HS-27A (cell line): ENCODE data around the gene SLC1A5.

Experiments used
- DNase-seq: peaks from one replicate; pipeline ENCODE4 v3.0.0-alpha.2; 2012; ENCODE audit warnings: low read depth, missing footprints

SLC1A5 gene

DNA sequence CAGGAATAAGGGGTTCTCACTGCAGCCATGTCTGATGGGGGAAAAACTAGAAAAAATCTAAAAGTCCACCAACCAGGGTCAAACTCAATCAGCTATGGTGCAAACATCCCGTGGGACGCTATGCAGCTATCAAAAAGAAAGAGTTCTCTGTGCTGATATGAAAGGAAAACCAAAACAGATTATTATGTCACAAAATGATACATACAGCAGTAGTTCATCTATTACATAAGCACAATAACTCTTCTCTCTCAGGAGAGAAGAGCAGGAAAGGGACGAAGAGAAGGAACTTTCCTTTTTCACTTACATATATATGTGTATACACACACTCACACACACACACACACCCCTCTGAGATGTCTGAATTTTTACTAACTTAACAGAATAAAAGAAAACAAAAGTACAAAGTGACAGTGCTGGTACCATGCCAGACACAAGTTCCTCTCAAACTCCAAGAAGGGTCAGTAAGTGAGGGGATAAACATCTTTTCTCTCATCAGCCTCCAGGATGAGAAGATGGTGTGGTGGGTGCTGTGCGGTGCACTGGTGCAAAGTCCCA lies 45.4 kb downstream of the SLC1A5 start:
- DNase-seq: no peak

- DNase-seq: no peak
Measured at GRCh38 chr19:46741447-46741846, 46.9 kb downstream of the SLC1A5 start.

GRCh38 chr19:46739290-46739771 lies 49.1 kb downstream of the SLC1A5 start:
- DNase-seq: no peak

- no peak for DNase-seq
Measured at GRCh38 chr19:46737761-46738171, 50.6 kb downstream of the SLC1A5 start.

DNA sequence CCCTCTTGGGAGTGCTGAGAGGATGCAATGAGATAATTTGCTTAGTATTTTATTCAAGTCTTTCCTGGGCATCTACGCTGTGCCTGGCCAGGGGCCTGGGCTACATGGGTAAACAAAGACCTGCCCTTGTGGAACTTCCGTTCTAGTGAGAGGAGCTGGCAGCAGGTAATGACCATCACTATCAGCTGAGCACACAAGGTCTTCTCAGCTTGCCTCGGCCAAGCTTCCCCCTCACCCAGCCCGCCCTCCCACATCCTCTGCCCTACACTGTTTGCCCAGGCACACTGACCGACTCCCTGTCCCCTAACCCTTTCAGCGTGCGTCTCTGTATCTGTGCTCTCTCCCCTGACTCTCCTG lies 51.1 kb downstream of the SLC1A5 start:
- DNase-seq: no peak

- DNase-seq: no peak
Measured at GRCh38 chr19:46736531-46737297, 51.7 kb downstream of the SLC1A5 start.

- DNase-seq: no peak
Measured at GRCh38 chr19:46733690-46734292, 54.6 kb downstream of the SLC1A5 start.

- DNase-seq: no peak
Measured at GRCh38 chr19:46732966-46733689, 55.3 kb downstream of the SLC1A5 start.

DNA sequence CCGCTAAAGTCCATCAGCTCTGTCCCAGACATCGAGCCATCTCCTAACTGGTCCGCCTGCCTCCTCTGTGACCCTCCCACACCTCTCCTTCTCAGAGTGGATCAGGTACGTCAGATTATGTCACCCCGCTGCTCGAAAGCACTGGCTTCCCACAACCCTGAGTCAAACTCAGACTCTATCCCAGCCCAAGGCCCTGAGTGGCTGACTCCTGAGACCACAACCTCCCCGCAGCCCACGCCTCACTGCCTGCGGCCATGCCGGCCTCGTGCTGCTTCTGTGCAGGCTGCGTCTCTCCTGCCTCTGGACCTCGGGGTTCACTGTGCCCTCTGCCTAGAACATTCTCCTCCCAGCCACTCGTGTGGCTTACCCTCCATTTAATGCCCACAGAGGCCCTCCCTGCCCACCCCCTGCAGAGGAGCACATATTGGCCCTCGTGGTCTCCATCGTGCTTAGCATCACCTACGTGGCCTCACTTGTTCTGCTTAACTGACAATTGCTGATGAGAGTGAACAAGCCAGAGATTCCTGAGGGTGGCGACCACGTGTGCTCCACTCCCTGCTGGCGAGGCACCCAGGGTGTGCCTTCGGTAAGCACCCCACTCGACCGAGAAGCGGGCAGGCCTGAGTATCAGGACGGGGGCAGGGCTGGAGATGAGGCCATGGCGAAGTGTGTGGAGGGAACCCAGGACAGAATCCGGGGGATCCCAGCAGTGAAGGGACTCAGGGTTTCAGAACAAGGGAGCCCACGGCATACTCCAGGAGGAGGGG lies 56.0 kb downstream of the SLC1A5 start:
- DNase-seq: no peak

GRCh38 chr19:46731584-46731983 lies 56.8 kb downstream of the SLC1A5 start:
- no peak for DNase-seq

DNA sequence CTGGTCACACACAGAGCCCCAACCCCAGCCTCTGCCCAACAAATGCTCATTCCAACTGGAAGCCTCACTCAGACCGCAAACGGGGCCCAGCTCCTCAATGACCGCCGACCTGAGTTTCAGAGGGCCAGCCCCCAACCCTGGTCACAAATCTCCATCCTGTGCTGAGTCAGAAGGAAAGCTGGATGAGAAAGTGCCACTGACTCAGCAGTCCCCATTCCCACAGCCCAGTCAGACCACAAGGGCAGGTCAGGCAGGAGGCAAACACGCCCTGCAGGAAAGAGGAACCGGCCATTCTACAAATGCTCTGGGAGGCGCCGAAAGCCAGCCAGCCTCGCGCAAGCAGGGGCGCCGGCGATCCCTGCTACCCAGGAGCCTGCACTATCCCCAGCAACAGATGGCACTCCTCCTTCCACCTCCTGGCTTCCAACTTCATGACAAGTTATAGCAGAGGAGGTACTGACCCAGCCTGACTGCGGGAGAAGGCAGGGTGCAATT lies 57.3 kb downstream of the SLC1A5 start:
- no peak for DNase-seq

DNA sequence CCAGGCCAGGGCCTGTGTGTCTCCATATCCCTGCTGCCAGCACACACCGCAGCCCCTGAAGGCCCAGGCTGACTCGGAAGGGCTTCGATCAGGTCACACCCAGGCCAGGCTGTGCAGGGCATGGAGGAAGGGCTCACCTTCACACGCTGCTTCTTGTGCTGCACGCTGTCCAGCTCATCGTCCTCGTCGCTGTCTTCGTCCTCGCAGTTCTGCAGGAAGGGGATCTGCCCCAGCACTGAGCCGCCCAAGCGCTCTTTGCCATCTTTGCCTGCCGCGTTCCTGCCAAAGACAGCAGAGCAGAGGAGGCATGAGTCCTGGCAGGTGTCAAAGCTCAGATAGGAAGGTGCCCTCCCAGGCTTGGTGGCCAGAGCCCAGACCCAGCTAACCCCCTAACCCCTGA lies 57.8 kb downstream of the SLC1A5 start:
- DNase-seq: no peak

- no peak for DNase-seq
Measured at GRCh38 chr19:46730187-46730586, 58.2 kb downstream of the SLC1A5 start.

- DNase-seq: no peak
Measured at GRCh38 chr19:46729696-46730095, 58.7 kb downstream of the SLC1A5 start.

GRCh38 chr19:46728693-46729339 lies 59.6 kb downstream of the SLC1A5 start:
- no peak for DNase-seq

DNA sequence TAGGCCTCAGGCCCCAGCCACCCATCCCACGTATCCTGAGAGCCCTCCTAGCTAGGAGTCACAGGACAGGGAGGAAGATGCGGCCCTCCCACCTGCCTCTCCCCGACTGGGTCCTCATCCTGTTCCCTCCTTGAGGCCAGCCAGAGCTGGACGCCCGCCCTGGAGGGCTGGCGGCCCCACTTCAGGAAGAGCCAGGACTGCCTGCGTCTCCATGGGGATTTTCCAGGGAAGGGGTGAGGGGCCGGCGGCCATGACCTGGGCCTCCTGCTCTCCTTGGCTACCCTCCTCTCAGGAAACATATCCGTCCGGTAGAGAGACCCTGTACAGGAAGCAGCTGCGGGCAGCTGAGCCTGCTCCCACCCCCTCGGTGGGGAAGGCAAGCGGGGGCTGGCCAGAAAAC lies 60.2 kb downstream of the SLC1A5 start:
- DNase-seq: no peak

GRCh38 chr19:46727757-46728156 lies 60.6 kb downstream of the SLC1A5 start:
- DNase-seq: no peak

GRCh38 chr19:46726971-46727501 lies 61.4 kb downstream of the SLC1A5 start:
- DNase-seq: no peak

GRCh38 chr19:46726551-46726950 lies 61.8 kb downstream of the SLC1A5 start:
- no peak for DNase-seq

- no peak for DNase-seq
Measured at GRCh38 chr19:46725859-46726393, 62.5 kb downstream of the SLC1A5 start.
